Forelimb muscle (tissue), 1 donor: ENCODE results near the gene PSME3IP1. TPM values are rescaled to one million over a fixed set of nuclear protein-coding genes. Genes with fewer than 3 reads are reported as not detected.
"Not testable (repeated sequence)": the region's sequence is repeated elsewhere in the genome, so short reads cannot be mapped to it uniquely, and the experiment has no call there.

Source experiments
- DNase-seq: peaks from one replicate; pipeline ENCODE4 v3.0.0-alpha.2; 2013; ENCODE audit warnings: low read depth
- polyA plus RNA-seq: library from polyadenylated mRNA; unstranded; fragments of 120-200 nt; gene quantifications from one replicate; pipeline ENCODE4 v1.2.1, GENCODE V29; 2013; ENCODE audit not compliant: insufficient read length

PSME3IP1 gene
- polyA plus RNA-seq, 1 donor: 56.1 TPM

DNA sequence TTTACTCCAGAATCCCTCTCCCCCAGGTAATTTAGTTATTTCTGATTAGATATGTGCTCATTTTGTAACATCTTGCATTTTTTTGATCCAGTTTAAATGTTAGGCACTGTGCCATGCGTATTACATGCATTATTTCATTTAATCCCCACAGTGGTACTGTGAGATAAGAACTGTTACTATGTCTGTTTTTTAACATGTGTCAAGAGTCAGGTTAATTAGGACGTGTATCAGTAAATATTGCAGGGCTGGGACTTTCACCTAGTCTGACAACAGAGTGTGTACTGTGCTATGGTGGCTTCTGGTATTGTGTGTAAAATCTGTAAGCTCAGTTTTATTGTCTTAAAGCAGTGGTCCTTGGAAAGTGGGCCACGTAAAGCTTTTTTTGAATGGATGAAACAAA lies 10.9 kb upstream of the PSME3IP1 start:
- DNase-seq: no peak

DNA sequence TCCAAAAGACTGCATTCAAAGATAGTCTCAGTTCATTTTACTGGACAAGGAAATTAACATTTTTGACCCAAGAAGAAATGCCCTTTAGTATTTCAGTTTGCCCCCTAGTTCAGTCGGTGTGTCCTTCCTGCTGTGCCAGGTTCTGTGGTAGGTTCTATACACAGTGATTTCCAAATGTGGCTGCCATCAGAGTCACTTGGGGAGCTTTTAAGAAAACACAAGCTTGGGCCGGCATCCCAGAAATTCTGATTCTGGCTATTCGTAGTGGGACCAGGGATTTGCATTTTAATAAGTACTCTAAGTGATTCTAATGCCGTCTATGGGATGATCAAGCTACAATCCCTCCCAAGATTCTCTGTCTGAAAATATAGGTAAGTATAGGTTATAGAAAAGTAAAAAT lies 10.4 kb upstream of the PSME3IP1 start:
- no peak for DNase-seq

DNA sequence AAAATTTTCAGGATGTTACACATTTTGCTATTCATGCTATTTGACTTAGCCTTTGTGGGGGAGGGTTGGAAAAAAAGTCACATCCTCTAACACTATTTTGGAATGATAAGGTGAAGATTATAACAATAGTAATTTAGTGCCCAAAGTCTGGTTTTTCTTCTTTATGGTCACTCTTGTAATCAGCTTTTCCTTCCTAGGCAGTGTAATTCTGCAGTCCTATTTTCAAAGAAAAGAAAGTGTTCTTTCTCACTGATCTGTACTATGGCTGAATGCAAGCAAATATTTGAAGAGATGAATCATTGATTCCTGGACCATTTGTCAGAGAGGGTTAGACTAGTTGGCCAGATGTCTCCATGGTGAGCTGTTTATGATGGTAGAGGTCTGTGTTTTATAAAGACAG lies 8.7 kb upstream of the PSME3IP1 start:
- no peak for DNase-seq

- DNase-seq: no peak
Measured at GRCh38 chr16:57192720-57193486, 7.1 kb upstream of the PSME3IP1 start.

GRCh38 chr16:57192146-57192545 lies 6.3 kb upstream of the PSME3IP1 start:
- DNase-seq: no peak

DNA sequence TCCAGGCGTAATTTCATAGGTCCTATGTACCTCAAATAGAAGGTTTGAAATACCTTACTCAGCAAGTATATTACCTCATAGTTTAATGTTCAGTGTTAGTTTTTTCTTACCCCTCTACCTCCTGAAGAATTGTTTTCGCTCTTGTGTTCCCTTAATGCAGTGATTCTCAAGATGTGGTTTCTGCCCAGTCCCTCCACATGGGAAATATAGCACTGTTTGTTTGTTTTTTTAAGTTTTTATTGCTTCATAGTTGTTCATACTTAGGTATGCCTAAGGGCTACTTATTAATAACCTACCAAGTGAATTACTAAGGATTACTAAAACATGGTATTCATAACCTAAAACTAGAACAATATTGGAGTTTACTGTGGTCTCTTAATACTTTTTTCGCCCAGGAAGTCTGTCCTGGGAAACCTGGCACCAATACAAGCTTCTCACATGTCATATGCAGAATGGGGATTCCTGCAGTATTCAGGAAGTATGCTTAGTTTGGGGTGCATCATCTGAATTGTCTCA lies 5.3 kb upstream of the PSME3IP1 start:
- no peak for DNase-seq

DNA sequence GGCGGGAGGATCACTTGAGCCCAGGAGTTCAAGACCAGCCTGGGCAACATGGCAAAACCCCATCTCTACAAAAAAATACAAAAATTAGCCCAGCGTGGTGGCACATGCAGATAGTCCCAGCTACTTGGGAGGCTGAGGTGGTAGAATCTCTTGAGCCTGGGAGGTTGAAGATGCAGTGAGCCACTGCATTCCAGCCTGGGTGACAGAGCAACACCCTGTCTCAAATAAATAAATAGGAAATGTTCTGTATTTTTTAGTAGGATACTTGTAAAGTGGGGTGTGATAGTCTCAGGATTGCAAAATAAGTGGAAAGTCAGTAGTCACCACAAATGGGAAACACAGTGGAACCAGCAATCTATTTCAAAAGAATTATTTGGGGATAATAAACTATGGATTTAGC lies 4.3 kb upstream of the PSME3IP1 start:
- no peak for DNase-seq

GRCh38 chr16:57189527-57189926 lies 3.7 kb upstream of the PSME3IP1 start:
- DNase-seq: not testable (repeated sequence)

DNA sequence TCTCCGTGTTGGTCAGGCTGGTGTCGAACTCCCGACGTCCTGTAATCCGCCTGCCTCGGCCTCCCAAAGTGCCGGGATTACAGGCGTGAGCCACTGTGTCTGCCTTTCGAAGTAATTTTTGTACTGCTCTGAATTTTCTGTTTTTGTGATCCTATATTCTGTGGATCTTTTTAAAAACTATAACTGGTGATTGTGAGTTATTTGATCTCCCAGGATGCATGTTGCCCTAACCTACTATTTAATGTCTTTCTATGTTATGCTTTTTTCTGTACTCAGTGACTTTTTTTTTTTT lies 2.8 kb upstream of the PSME3IP1 start:
- no peak for DNase-seq

- not testable (repeated sequence) for DNase-seq
Measured at GRCh38 chr16:57187902-57188710, 2.3 kb upstream of the PSME3IP1 start.

- DNase-seq: no peak
Measured at GRCh38 chr16:57186872-57187854, 1.3 kb upstream of the PSME3IP1 start.

GRCh38 chr16:57185446-57185944 lies 344 bp downstream of the PSME3IP1 start:
- DNase-seq: no peak

DNA sequence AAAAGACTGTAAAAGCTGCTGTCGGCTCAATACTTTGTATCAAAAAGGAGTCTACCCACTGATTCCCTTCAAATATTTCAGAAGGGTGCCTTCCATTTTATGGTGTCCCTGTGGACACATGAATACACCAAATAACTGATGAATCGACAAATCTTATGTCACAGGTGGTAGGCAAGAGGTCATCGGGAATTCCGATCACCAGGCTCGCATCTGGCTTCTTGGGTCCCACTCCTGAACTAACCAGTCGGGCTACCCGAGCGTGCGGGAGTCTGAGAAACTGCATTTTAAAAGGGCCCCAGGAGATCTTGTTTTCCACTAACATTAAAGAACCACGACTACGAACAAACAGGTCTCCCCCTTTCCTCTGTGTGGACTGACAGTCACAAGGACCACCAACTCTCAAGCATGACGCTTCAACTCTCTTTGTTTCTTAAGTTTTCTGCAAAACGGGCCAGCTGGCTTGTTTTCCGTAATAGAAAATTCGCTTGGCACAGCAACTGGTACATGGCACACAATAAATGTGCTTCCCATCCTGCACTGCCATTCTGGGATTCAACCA lies 873 bp downstream of the PSME3IP1 start:
- no peak for DNase-seq

- no peak for DNase-seq
Measured at GRCh38 chr16:57184113-57184512, 1.7 kb downstream of the PSME3IP1 start.

DNA sequence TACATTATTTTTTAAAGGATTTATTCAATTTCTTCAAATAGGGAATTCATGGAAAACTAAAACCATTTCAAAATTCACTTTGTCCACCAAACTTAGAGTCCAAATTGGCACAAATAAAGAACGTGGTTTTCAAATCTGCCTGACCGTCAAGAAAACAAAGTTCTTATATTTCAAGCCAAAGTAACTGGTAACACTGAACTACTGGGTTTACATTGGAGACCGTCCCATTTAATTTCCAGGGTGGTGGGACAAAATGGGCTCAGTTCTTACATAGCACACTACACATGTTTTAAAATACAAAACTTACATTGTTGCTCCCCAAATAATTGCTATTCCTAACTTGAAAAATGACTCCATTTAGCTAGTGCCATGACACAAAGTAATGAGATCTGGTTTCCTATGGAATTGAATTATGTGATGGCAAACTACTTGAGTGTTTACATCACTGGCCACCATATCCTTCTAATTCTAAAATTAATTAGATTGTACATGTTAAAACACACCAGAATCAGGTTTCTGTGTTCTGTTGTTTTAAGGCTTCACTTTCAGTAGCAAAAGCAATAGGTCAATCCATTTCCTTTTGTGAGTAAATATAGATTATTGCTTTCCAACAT lies 6.5 kb downstream of the PSME3IP1 start:
- DNase-seq: no peak

- no peak for DNase-seq
Measured at GRCh38 chr16:57178793-57179212, 7.0 kb downstream of the PSME3IP1 start.

DNA sequence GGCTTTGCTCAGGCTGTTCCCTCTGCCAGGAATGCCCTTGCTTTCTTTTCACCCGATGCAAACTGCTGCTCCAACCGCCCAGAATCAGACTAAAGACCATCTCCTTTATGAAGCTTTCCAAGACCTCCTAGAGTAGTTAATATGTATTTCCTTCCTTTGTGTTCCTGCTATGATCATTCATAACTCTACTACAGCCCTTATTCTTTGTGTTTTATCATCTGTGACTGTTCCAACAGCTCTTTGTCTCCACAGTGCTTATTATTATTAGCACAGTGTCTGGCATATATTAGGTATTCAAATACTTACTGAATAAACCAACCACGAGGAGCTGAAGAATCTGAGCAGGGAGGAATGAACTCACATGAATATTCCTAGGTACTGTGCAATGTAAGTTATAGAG lies 7.6 kb downstream of the PSME3IP1 start:
- DNase-seq: no peak

DNA sequence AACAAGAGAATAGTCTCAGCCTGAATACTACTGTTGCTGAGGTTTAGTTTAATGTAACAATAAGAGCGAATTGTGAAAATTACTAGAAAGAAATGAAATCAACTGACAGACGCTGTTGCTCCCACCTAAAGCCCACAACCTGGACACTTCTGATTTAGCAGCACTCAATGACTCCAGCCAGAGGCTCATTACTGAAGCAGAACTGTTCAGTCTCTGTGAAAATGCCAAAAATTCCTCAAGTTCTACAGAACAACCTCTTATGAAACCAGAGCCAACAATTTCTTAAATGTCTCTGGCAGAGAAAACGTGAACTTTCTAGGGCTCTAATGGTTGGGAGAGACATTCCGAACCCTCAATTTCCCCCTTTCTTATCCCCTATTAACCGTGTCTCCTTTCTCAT lies 9.9 kb downstream of the PSME3IP1 start:
- no peak for DNase-seq

- DNase-seq: no peak
Measured at GRCh38 chr16:57172721-57173290, 13.0 kb downstream of the PSME3IP1 start.

- no peak for DNase-seq
Measured at GRCh38 chr16:57169327-57169726, 16.5 kb downstream of the PSME3IP1 start.

GRCh38 chr16:57167953-57168352 lies 17.9 kb downstream of the PSME3IP1 start:
- DNase-seq: no peak
